ENCODE results near the gene GRIN2D. TPM values are rescaled to one million over a fixed set of nuclear protein-coding genes. Genes with fewer than 3 reads are reported as not detected.

The GRIN2D gene
- total and polyA plus RNA-seq, 2 of the 8 experiments (the other 6 are each of a cell fraction or from before 2014, with no cell fraction given), result 2.2 to 12.4 TPM

DNA sequence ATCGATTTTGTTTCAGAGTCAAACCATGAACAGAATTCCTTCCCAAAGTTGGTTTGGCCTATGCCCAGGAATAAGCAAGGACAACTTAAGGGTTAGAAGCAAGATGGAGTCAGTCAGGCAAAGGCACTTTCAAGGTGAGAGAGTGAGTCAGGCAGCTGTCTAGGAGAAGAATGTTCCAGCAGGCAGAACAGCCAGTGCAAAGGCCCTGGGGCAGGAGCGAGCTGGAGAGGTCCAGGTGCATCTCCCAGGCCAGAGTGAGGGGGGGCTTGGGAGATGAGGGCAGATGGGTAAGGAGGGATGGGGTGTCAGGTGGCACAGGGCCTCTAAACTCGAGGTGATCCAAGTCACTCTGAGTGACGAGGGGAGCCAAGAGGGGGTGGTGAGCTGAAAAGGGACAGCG, 43.1 kb downstream of the GRIN2D start:
- no peak overlapping the region for H3K4me3 ChIP-seq (ENCODE audit: extremely low read depth in 1 of 4, insufficient read depth in 2 of 4, low read depth in 3 of 4, low read length in 4 of 4)
- no peak overlapping the region for H2AFZ ChIP-seq (ENCODE audit: low read length)
- H3K4ac ChIP-seq (replicated peaks; ENCODE audit: insufficient read length, low read depth, low read length), result no peak overlapping the region
- no peak overlapping the region for H4K91ac ChIP-seq (replicated peaks; ENCODE audit: insufficient read length, low read length)
- ChIA-PET POLR2A (ENCODE audit: partially characterized antibody) (interaction anchor here (0.7 to 1.8 kb wide), 4 partner anchors 16 to 36 kb away, joined by 3 to 5 read pairs (median 4); no protein-coding TSS in a partner anchor), CTCF (ENCODE audit: partially characterized antibody) (interaction anchor here (1.1 kb wide), 1 partner anchor 45 kb away, joined by 8 read pairs; the partner anchor contains the start of gene KDELR1)
- no peaks in the 10 kb centered on the region; a peak in 1 of 8 replicates for H3K36me3 ChIP-seq (ENCODE audit: control insufficient read depth in 2 of 4, insufficient read depth in 4 of 4, low read length in 3 of 4)
- no peak overlapping the region for H3K27ac ChIP-seq (ENCODE audit: low read depth, low read length)
- no peak overlapping the region for H3K14ac ChIP-seq (ENCODE audit: insufficient read length)
- no peak overlapping the region for H3K18ac ChIP-seq (ENCODE audit: extremely low read depth, low read length)
- no peak overlapping the region for H4K5ac ChIP-seq (ENCODE audit: insufficient read length, low read depth, low read length)
- H3K23ac ChIP-seq (ENCODE audit: insufficient read length), result no peak overlapping the region
- FAIRE-seq (no peak), DNase-seq (ENCODE audit: low read depth in 1 of 2, low spot score in 2 of 2) (no peak)
- no peaks in the 10 kb centered on the region for H3K27me3 ChIP-seq (replicated peaks in 1 of 4; ENCODE audit: control insufficient read depth in 3 of 4, extremely low read depth in 1 of 4, insufficient read depth in 3 of 4, low read length in 3 of 4)
- H2BK5ac ChIP-seq (ENCODE audit: low read depth, low read length), result no peak overlapping the region
- no peak overlapping the region; a peak in 1 of 7 replicates for H3K9ac ChIP-seq (replicated peaks in 1 of 4; ENCODE audit: extremely low read depth in 1 of 4, low read depth in 3 of 4, low read length in 3 of 4)
- H2BK120ac ChIP-seq (replicated peaks; ENCODE audit: low read depth, low read length), result no peak overlapping the region
- H4K20me1 ChIP-seq (replicated peaks in 1 of 2; ENCODE audit: control insufficient read depth in 1 of 2, insufficient read depth in 2 of 2, low read length in 2 of 2), result no peaks in the 10 kb centered on the region
- 94% methylated on average over 5 of the region's 5 CpGs; no CpG with 5 or more reads in 1 of the 2 experiments for WGBS, 2 experiments (ENCODE audit: extremely low coverage in 1 of 2, insufficient coverage in 1 of 2, insufficient read length in 1 of 2, insufficient replicate concordance in 2 of 2, low coverage in 1 of 2, low lambda C conversion rate in 2 of 2, missing lambda C conversion rate in 1 of 2)
- no peak overlapping the region for H2AK5ac ChIP-seq (ENCODE audit: low read depth, low read length)
- H3K23me2 ChIP-seq (ENCODE audit: low read depth, low read length), result no peaks in the 10 kb centered on the region
- H2BK12ac ChIP-seq (ENCODE audit: low read depth, low read length), result no peak overlapping the region
- no peak overlapping the region for H2BK15ac ChIP-seq (ENCODE audit: low read length)
- H3K4me1 ChIP-seq (replicated peaks in 1 of 4; ENCODE audit: control insufficient read depth in 3 of 4, insufficient read depth in 4 of 4, low read length in 3 of 4), result no peaks in the 10 kb centered on the region
- TF ChIP-seq CTBP2 (IDR thresholded peaks at IDR 0.05; ENCODE audit: borderline replicate concordance, insufficient read depth, insufficient read length, low read length) (no peak), KDM1A (IDR thresholded peaks at IDR 0.05; ENCODE audit: borderline replicate concordance, low read length) (0 out of 2 replicates have a peak, but pooled peaks have one; percentile 19)
- no peak overlapping the region for H4K8ac ChIP-seq (ENCODE audit: extremely low read depth, insufficient read depth, low read length)
- H3K79me1 ChIP-seq (ENCODE audit: low read depth, low read length), result no peaks in the 10 kb centered on the region
- H3K9me3 ChIP-seq (ENCODE audit: insufficient read depth in 2 of 2, low read depth in 1 of 2, low read length in 1 of 2), result no peaks in the 10 kb centered on the region
- H3K4me2 ChIP-seq (ENCODE audit: insufficient read depth in 1 of 2, low read depth in 2 of 2, low read length in 2 of 2), result no peak overlapping the region
- H2BK20ac ChIP-seq (ENCODE audit: low read length), result no peak overlapping the region
- H3K79me2 ChIP-seq (ENCODE audit: control insufficient read depth in 1 of 2, insufficient read depth in 2 of 2, low read length in 2 of 2), result no peaks in the 10 kb centered on the region
- H3K56ac ChIP-seq (replicated peaks; ENCODE audit: insufficient read length, low read depth, low read length), result no peak overlapping the region

Data from H1 (cell line).